GM23338 (cell line): ENCODE data around the gene CCDC57.

Source experiments
- CTCF ChIP-seq, 2 experiments: fragments of 200-600 bp in 1 of 2; sonication (generic) in 1 of 2; conservative IDR thresholded peaks; 2 replicates each; pipeline versions ENCODE4 v1.5.1 to v1.6.1; 2016 to 2017; ENCODE audit warnings: antibody characterized with exemption in 2 of 2, low read depth in 2 of 2, mild to moderate bottlenecking in 2 of 2, moderate library complexity in 1 of 2
- EZH2phosphoT487 ChIP-seq: fragments of 200-600 bp; sonication (generic); IDR thresholded peaks from one replicate; pipeline ENCODE4 v1.8.1; 2018; ENCODE audit warnings: antibody characterized with exemption; ENCODE audit not compliant: unreplicated experiment
- JUNB ChIP-seq: IDR thresholded peaks from one replicate; pipeline ENCODE4 v1.6.1; 2016; ENCODE audit warnings: antibody characterized with exemption; ENCODE audit not compliant: unreplicated experiment
- REST ChIP-seq: IDR thresholded peaks from one replicate; pipeline ENCODE4 v1.6.1; 2018; ENCODE audit warnings: antibody characterized with exemption; ENCODE audit not compliant: unreplicated experiment

- TF ChIP-seq CTCF (conservative IDR thresholded peaks at IDR 0.05; ENCODE audit: low read depth in 2 of 2): no peak
- no peak for TF ChIP-seq EZH2phosphoT487
- TF ChIP-seq JUNB: no peak
- TF ChIP-seq REST: no peak
These were observed 42.8 kb upstream of the CCDC57 start for GRCh38 chr17:82255402-82255972.
